SK-N-SH (cell line): ENCODE data around the gene TMEM244.

Source experiments
- CTCF ChIP-seq: fragments of 200-600 bp; sonication (generic); IDR thresholded peaks from 2 replicates; pipeline ENCODE4 v1.6.1; 2017; ENCODE audit warnings: antibody characterized with exemption, mild to moderate bottlenecking, moderate library complexity
- ELF1 ChIP-seq: IDR thresholded peaks from 2 replicates; pipeline ENCODE4 v1.4.0; 2012
- EZH2phosphoT487 ChIP-seq: fragments of 200-600 bp; sonication (generic); IDR thresholded peaks from 2 replicates; pipeline ENCODE4 v1.6.1; 2017; ENCODE audit warnings: low read depth, mixed run types, mild to moderate bottlenecking, antibody characterized with exemption, moderate library complexity, borderline replicate concordance
- FOSL2 ChIP-seq: IDR thresholded peaks from 2 replicates; pipeline ENCODE4 v1.4.0; 2012; ENCODE audit warnings: low read depth, mild to moderate bottlenecking, moderate library complexity, borderline replicate concordance
- MAX ChIP-seq: IDR thresholded peaks from 2 replicates; pipeline ENCODE4 v1.4.0; 2012; ENCODE audit warnings: low read depth
- NFIC ChIP-seq: IDR thresholded peaks from 2 replicates; pipeline ENCODE4 v1.4.0; 2012; ENCODE audit warnings: borderline replicate concordance
- RAD21 ChIP-seq: IDR thresholded peaks from 2 replicates; pipeline ENCODE4 v1.6.1; 2012; ENCODE audit warnings: mild to moderate bottlenecking, low read length
- REST ChIP-seq: IDR thresholded peaks from 2 replicates; pipeline ENCODE4 v1.6.1; 2012; ENCODE audit warnings: mild to moderate bottlenecking, low read depth, low read length, moderate library complexity
- RXRA ChIP-seq: IDR thresholded peaks from 2 replicates; pipeline ENCODE4 v1.4.0; 2012; ENCODE audit warnings: low read depth, mild to moderate bottlenecking, borderline replicate concordance
- TAF1 ChIP-seq: IDR thresholded peaks from 2 replicates; pipeline ENCODE4 v1.6.1; 2012; ENCODE audit warnings: low read depth, mild to moderate bottlenecking, low read length, moderate library complexity, borderline replicate concordance
- USF2 ChIP-seq: fragments of 150-350 bp; IDR thresholded peaks from 2 replicates; pipeline ENCODE4 v1.6.1; 2017; ENCODE audit warnings: antibody characterized with exemption, low read length, low read depth, borderline replicate concordance
- YY1 ChIP-seq: IDR thresholded peaks from 2 replicates; pipeline ENCODE4 v1.4.0; 2012; ENCODE audit warnings: low read depth, mild to moderate bottlenecking
- ZBTB33 ChIP-seq: IDR thresholded peaks from 2 replicates; pipeline ENCODE4 v1.4.0; 2012; ENCODE audit warnings: low read depth, borderline replicate concordance

DNA sequence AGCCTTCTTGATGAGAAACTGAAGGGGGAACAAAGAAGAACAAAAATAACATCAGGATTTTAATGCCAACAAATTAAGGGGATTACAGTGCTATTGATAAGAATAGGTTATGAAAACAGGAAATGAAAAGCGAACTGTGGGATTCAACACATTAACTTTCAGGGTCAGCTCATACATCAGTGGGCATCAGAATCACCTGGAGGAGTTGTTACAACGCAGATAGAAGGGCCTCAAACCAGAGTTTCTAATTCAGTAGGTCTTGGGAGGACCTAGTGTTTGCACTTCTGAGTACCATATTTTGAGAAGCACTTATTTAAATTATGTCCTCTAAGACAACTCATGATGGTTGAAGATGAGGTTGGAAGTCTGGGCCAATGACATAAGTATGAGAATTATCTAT is 5.6 kb upstream of the TMEM244 start:
- TF ChIP-seq RXRA (no peak), CTCF (no peak), ZBTB33 (no peak), TAF1 (no peak), REST (no peak), NFIC (no peak), FOSL2 (no peak), USF2 (no peak), MAX (no peak), ELF1 (no peak), EZH2phosphoT487 (no peak), YY1 (no peak), RAD21 (no peak)
